ENCODE data around the gene DLGAP4.

- TF ChIP-seq JUNB (IDR thresholded peaks at IDR 0.05) (no peak), POLR2A (IDR thresholded peaks at IDR 0.05; ENCODE audit: low read depth, low read length) (no peak), POLR2AphosphoS5 (IDR thresholded peaks at IDR 0.05; ENCODE audit: low read length) (no peak)
- TF ChIP-seq, protein P1, sequence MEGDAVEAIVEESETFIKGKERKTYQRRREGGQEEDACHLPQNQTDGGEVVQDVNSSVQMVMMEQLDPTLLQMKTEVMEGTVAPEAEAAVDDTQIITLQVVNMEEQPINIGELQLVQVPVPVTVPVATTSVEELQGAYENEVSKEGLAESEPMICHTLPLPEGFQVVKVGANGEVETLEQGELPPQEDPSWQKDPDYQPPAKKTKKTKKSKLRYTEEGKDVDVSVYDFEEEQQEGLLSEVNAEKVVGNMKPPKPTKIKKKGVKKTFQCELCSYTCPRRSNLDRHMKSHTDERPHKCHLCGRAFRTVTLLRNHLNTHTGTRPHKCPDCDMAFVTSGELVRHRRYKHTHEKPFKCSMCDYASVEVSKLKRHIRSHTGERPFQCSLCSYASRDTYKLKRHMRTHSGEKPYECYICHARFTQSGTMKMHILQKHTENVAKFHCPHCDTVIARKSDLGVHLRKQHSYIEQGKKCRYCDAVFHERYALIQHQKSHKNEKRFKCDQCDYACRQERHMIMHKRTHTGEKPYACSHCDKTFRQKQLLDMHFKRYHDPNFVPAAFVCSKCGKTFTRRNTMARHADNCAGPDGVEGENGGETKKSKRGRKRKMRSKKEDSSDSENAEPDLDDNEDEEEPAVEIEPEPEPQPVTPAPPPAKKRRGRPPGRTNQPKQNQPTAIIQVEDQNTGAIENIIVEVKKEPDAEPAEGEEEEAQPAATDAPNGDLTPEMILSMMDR (IDR thresholded peaks at IDR 0.05 in 2 of 3, conservative IDR thresholded peaks at IDR 0.05 in 1 of 3; ENCODE audit: control insufficient read depth in 2 of 3, extremely low read depth in 1 of 3, insufficient read depth in 1 of 3, low read depth in 3 of 3, low read length in 3 of 3), result no peak
Measured at GRCh38 chr20:36267605-36268381, 38.3 kb upstream of the DLGAP4 start.

Measured in GM12878 (cell line).